Inferior parietal cortex (tissue), 1 donor: ENCODE results near the gene KIF16B.

Experiments
- DNase-seq: peaks from one replicate; pipeline ENCODE4 v3.0.0-alpha.2; 2016; ENCODE audit errors: extremely low spot score

Gene KIF16B

GRCh38 chr20:16360668-16361067 lies 212.6 kb downstream of the KIF16B start:
- no peak for DNase-seq

- no peak for DNase-seq
Observed at GRCh38 chr20:16353417-16353781, 219.8 kb downstream of the KIF16B start.

- no peak for DNase-seq
Observed at GRCh38 chr20:16352751-16353416, 220.4 kb downstream of the KIF16B start.

GRCh38 chr20:16352321-16352720 lies 220.9 kb downstream of the KIF16B start:
- no peak for DNase-seq

GRCh38 chr20:16351415-16351814 lies 221.8 kb downstream of the KIF16B start:
- DNase-seq: no peak

GRCh38 chr20:16350465-16350864 lies 222.8 kb downstream of the KIF16B start:
- no peak for DNase-seq

GRCh38 chr20:16349523-16350260 lies 223.6 kb downstream of the KIF16B start:
- no peak for DNase-seq

- DNase-seq: no peak
Observed at GRCh38 chr20:16346956-16347355, 226.3 kb downstream of the KIF16B start.

- no peak for DNase-seq
Observed at GRCh38 chr20:16337707-16338106, 235.5 kb downstream of the KIF16B start.

- DNase-seq: no peak
Observed at GRCh38 chr20:16327606-16328005, 245.6 kb downstream of the KIF16B start.

GRCh38 chr20:16321291-16321690 lies 252.0 kb downstream of the KIF16B start:
- DNase-seq: peak; percentile 25

- DNase-seq: no peak
Observed at GRCh38 chr20:16317445-16318362, 255.5 kb downstream of the KIF16B start.

- no peak for DNase-seq
Observed at GRCh38 chr20:16316513-16316912, 256.7 kb downstream of the KIF16B start.

GRCh38 chr20:16314748-16315159 lies 258.5 kb downstream of the KIF16B start:
- no peak for DNase-seq

GRCh38 chr20:16314320-16314719 lies 258.9 kb downstream of the KIF16B start:
- no peak for DNase-seq

GRCh38 chr20:16313917-16314316 lies 259.3 kb downstream of the KIF16B start:
- no peak for DNase-seq

- DNase-seq: no peak
Observed at GRCh38 chr20:16312998-16313397, 260.2 kb downstream of the KIF16B start.

- DNase-seq: no peak
Observed at GRCh38 chr20:16311756-16312155, 261.5 kb downstream of the KIF16B start.

- no peak for DNase-seq
Observed at GRCh38 chr20:16308754-16309153, 264.5 kb downstream of the KIF16B start.

GRCh38 chr20:16302818-16303217 lies 270.4 kb downstream of the KIF16B start:
- no peak for DNase-seq

GRCh38 chr20:16301986-16302385 lies 271.3 kb downstream of the KIF16B start:
- no peak for DNase-seq

GRCh38 chr20:16299897-16300296 lies 273.4 kb downstream of the KIF16B start:
- no peak for DNase-seq
